Middle frontal gyrus (tissue), 1 donor: ENCODE data around the gene PRSS53.

Experiments
- DNase-seq: peaks from one replicate; pipeline ENCODE4 v3.0.0-alpha.2; 2015; ENCODE audit warnings: low spot score; ENCODE audit errors: extremely low spot score

PRSS53 gene

GRCh38 chr16:31050280-31051030, 38.3 kb downstream of the PRSS53 start:
- no peak for DNase-seq

DNA sequence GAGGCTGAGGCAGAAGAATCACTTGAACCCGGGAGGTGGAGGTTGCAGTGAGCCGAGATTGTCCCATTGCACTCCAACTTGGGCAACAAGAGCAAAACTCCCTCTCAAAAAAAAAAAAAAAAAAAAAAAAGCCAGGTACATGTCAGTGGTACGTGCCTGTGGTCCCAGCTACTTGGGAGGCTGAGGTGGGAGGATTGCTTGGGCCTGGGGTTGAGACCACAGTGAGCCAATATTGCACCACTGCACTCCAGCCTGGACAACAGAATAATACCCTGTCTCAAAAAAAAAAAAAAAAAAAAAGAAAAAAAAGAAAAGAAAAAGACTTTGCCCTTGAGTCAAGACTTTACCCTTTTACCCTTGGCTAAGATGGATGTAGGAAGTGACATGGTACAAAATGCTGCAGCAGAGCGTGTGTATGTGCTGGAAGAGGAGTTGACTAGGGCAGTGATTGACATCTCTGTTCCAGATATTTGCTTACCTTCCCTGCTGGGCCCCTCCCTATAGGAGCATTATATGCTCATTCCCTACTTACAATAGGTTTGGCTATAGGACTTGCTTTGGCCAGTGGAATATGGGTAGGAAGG, 44.8 kb downstream of the PRSS53 start:
- no peak for DNase-seq

- DNase-seq, result no peak
Measured at GRCh38 chr16:31043352-31043751, 45.4 kb downstream of the PRSS53 start.

DNA sequence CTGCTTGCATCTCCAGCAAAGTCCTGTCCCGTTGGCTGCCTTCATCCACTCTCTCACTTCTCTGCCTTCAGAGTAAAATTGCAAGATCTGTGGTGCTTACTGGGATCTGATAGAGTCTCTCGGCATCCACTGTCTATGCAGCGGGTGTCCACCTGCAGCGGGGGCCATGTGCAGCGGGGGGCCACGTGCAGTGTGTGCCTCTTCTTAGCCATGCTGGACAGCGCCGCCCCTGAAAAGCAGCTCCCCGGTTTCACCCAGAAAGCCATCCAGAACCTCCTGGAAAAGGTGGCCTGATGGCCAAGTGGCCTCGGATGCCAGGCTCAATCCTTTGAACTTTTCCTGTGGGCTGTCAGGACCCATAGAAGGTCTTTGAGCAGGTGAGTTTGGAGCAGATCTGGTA, 45.9 kb downstream of the PRSS53 start:
- DNase-seq, result no peak

- DNase-seq, result no peak
Measured at GRCh38 chr16:31038993-31039392, 49.8 kb downstream of the PRSS53 start.

DNA sequence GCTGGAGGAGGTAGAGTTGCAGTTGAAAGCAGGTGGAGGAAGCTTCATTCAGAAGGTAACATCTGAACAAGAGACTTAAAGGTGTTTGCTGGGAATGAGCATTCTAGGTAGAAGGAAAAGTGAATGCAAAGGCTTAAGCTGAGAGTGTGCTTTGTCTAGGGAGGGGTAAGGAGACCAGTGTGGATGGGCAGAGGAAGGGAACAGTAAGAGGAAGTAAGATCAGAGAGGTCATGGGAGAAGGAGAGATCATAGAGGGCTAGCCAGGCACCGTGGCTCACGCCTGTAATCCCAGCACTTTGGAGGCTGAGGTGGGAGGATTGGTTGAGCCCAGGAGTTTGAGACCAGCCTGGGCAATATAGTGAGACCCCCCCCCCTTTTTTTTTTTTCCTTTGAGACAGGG, 52.1 kb downstream of the PRSS53 start:
- no peak for DNase-seq

- peak; percentile 80 for DNase-seq
Measured at GRCh38 chr16:31033709-31034492, 54.8 kb downstream of the PRSS53 start.
